HepG2 (cell line): ENCODE results near the gene SERHL2. TPM values are rescaled to one million over a fixed set of nuclear protein-coding genes. Genes with fewer than 3 reads are reported as not detected.

Experiments used
- ATM ChIP-seq: fragments of 450-650 bp; IDR thresholded peaks from 2 replicates; pipeline ENCODE4 v1.7.1; 2017; ENCODE audit warnings: mild to moderate bottlenecking, borderline replicate concordance
- ELF4 ChIP-seq: sonication (generic); formaldehyde crosslinking; IDR thresholded peaks from 2 replicates; pipeline ENCODE4 v1.5.0; 2020; ENCODE audit warnings: missing genetic modification reagents, mild to moderate bottlenecking, moderate library complexity, borderline replicate concordance
- EZH2 ChIP-seq: conservative IDR thresholded peaks from 2 replicates; pipeline ENCODE4 v1.6.1; 2012; ENCODE audit warnings: mild to moderate bottlenecking, low read depth, low read length, moderate library complexity
- FOXP1 ChIP-seq, 2 experiments: fragments of 450-650 bp in 1 of 2; IDR thresholded peaks; 2 replicates each; pipeline ENCODE4 v1.6.1; 2017 to 2018; ENCODE audit warnings: antibody characterized with exemption in 1 of 2
- ISL2 ChIP-seq: sonication (generic); formaldehyde crosslinking; IDR thresholded peaks from 2 replicates; pipeline ENCODE4 v1.5.0; 2020; ENCODE audit warnings: missing genetic modification reagents
- JARID2 ChIP-seq: sonication (generic); formaldehyde crosslinking; IDR thresholded peaks from 2 replicates; pipeline ENCODE4 v1.8.1; 2023; ENCODE audit warnings: missing genetic modification reagents, inconsistent platforms; ENCODE audit not compliant: insufficient replicate concordance
- NCOA2 ChIP-seq: sonication (generic); formaldehyde crosslinking; IDR thresholded peaks from 2 replicates; pipeline ENCODE4 v1.8.0; 2022; ENCODE audit warnings: inconsistent platforms
- SMC3 ChIP-seq: IDR thresholded peaks from 2 replicates; pipeline ENCODE4 v1.6.1; 2011; ENCODE audit warnings: low read length, improper control_type of control experiment
- SNAPC2 ChIP-seq: sonication (generic); formaldehyde crosslinking; IDR thresholded peaks from 2 replicates; pipeline ENCODE4 v1.8.1; 2022; ENCODE audit warnings: mild to moderate bottlenecking, missing genetic modification reagents
- SP2 ChIP-seq: sonication (generic); formaldehyde crosslinking; IDR thresholded peaks from 2 replicates; pipeline ENCODE4 v1.5.1; 2020; ENCODE audit warnings: mild to moderate bottlenecking, missing genetic modification reagents
- SRSF1 ChIP-seq: fragments of 200-400 bp; formaldehyde crosslinking; optimal IDR thresholded peaks from 2 replicates; pipeline ENCODE3; 2017; ENCODE audit warnings: mild to moderate bottlenecking, low read depth, low read length, moderate library complexity
- SRSF4 ChIP-seq: fragments of 200-400 bp; formaldehyde crosslinking; IDR thresholded peaks from one replicate; pipeline ENCODE4 v1.6.1; 2018; ENCODE audit warnings: mild to moderate bottlenecking, low read depth, low read length, moderate library complexity; ENCODE audit not compliant: poor library complexity, severe bottlenecking
- ZFYVE20 ChIP-seq: sonication (generic); formaldehyde crosslinking; IDR thresholded peaks from 2 replicates; pipeline ENCODE4 v1.8.0; 2023; ENCODE audit warnings: low read depth, mild to moderate bottlenecking, moderate library complexity, missing genetic modification reagents, borderline replicate concordance
- ZNF224 ChIP-seq: sonication (generic); formaldehyde crosslinking; IDR thresholded peaks from 2 replicates; pipeline ENCODE4 v1.5.0; 2020; ENCODE audit warnings: mild to moderate bottlenecking, missing genetic modification reagents
- ZNF329 ChIP-seq: sonication (generic); formaldehyde crosslinking; IDR thresholded peaks from 2 replicates; pipeline ENCODE4 v1.9.0; 2021; ENCODE audit warnings: low read depth, mild to moderate bottlenecking, missing genetic modification reagents
- ZNF335 ChIP-seq: sonication (generic); formaldehyde crosslinking; IDR thresholded peaks from 2 replicates; pipeline ENCODE4 v1.4.0; 2020; ENCODE audit warnings: missing genetic modification reagents
- ZNF589 ChIP-seq: sonication (generic); formaldehyde crosslinking; conservative IDR thresholded peaks from 2 replicates; pipeline ENCODE4 v1.8.0; 2022; ENCODE audit warnings: mild to moderate bottlenecking, moderate library complexity, missing genetic modification reagents
- ZNF616 ChIP-seq: sonication (generic); formaldehyde crosslinking; IDR thresholded peaks from 2 replicates; pipeline ENCODE4 v1.5.0; 2020; ENCODE audit warnings: low read depth, mild to moderate bottlenecking, missing genetic modification reagents
- polyA plus RNA-seq, 8 experiments: library from polyadenylated mRNA; depleted of rRNA in 3 of 8; stranded (reverse) in 7 of 8; unstranded in 1 of 8; fragments of >200 nt; fragmentation: Illumina TruSeq in 4 of 8; extraction: Trizol in 4 of 8; gene quantifications; 2 replicates each; pipeline versions ENCODE4 v1.2.1 to v1.2.3, GENCODE V29; 2011 to 2016; ENCODE audit warnings: low read depth in 4 of 8, missing spikeins in 1 of 8, mixed read lengths in 1 of 8; ENCODE audit not compliant: insufficient read depth in 1 of 8
- total RNA-seq, 5 experiments: library from RNA; depleted of rRNA; stranded (reverse); fragments of >200 nt; fragmentation: Illumina TruSeq; extraction: Trizol; gene quantifications; 2 replicates each; pipeline ENCODE4 v1.2.3, GENCODE V29; 2016; ENCODE audit warnings: low read depth in 1 of 5
- TF ChIP-seq, protein P1 (sequence below), 2 experiments: sonication (generic) in 1 of 2; formaldehyde crosslinking in 1 of 2; IDR thresholded peaks; 2 replicates each; pipeline versions ENCODE4 v1.4.0 to v1.6.1; 2018 to 2020; ENCODE audit warnings: missing genetic modification reagents in 2 of 2, borderline replicate concordance in 1 of 2, low read depth in 1 of 2, mild to moderate bottlenecking in 1 of 2, missing biosample characterization in 1 of 2
- TF ChIP-seq, protein P2 (sequence below): sonication (generic); formaldehyde crosslinking; conservative IDR thresholded peaks from 2 replicates; pipeline ENCODE4 v1.4.0; 2020; ENCODE audit warnings: missing genetic modification reagents
- TF ChIP-seq, protein P3 (sequence below): sonication (generic); formaldehyde crosslinking; IDR thresholded peaks from 2 replicates; pipeline ENCODE4 v1.8.0; 2022; ENCODE audit warnings: missing genetic modification reagents, mild to moderate bottlenecking, moderate library complexity, borderline replicate concordance
- TF ChIP-seq, protein P4 (sequence below): sonication (generic); IDR thresholded peaks from 2 replicates; pipeline ENCODE4 v1.6.1; 2016; ENCODE audit warnings: low read depth, borderline replicate concordance
- TF ChIP-seq, protein P5 (sequence below): sonication (generic); formaldehyde crosslinking; IDR thresholded peaks from 2 replicates; pipeline ENCODE4 v1.4.0; 2020; ENCODE audit warnings: low read depth, mild to moderate bottlenecking, missing genetic modification reagents

SERHL2 gene
- total and polyA plus RNA-seq, 2 of the 13 experiments (the other 11 are each of a cell fraction or from before 2014, with no cell fraction given) = 1.0 to 1.8 TPM

DNA sequence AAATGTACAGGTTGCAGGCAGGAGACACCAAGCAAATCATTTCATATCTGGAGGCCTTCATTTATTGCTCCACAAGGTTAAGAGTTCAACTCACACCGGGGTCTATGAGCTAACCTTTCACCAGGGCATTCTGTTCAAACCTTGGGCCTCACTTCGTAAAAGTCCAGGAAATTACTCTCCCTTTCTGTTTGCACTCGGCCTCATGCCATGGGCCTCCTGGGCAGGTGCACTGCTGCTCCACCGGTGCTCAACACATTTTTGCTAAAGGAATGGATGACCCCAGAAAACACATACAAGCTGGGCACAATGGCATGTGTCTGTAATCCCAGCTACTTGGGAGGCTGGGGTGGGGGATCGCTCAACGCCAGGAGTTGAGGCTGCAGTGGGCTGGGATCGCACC is 17.6 kb upstream of the SERHL2 start (continued):
- TF ChIP-seq, protein P1, sequence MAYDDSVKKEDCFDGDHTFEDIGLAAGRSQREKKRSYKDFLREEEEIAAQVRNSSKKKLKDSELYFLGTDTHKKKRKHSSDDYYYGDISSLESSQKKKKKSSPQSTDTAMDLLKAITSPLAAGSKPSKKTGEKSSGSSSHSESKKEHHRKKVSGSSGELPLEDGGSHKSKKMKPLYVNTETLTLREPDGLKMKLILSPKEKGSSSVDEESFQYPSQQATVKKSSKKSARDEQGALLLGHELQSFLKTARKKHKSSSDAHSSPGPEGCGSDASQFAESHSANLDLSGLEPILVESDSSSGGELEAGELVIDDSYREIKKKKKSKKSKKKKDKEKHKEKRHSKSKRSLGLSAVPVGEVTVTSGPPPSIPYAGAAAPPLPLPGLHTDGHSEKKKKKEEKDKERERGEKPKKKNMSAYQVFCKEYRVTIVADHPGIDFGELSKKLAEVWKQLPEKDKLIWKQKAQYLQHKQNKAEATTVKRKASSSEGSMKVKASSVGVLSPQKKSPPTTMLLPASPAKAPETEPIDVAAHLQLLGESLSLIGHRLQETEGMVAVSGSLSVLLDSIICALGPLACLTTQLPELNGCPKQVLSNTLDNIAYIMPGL (CRISPR knock-in tag; IDR thresholded peaks at IDR 0.05; ENCODE audit: borderline replicate concordance in 1 of 2, low read depth in 1 of 2) = 0 out of 4 replicates have a peak, but pooled peaks of 1 of the 2 experiments have one; percentile 36
- no peak for TF ChIP-seq ZNF335 (CRISPR knock-in tag)
- TF ChIP-seq, protein P2, sequence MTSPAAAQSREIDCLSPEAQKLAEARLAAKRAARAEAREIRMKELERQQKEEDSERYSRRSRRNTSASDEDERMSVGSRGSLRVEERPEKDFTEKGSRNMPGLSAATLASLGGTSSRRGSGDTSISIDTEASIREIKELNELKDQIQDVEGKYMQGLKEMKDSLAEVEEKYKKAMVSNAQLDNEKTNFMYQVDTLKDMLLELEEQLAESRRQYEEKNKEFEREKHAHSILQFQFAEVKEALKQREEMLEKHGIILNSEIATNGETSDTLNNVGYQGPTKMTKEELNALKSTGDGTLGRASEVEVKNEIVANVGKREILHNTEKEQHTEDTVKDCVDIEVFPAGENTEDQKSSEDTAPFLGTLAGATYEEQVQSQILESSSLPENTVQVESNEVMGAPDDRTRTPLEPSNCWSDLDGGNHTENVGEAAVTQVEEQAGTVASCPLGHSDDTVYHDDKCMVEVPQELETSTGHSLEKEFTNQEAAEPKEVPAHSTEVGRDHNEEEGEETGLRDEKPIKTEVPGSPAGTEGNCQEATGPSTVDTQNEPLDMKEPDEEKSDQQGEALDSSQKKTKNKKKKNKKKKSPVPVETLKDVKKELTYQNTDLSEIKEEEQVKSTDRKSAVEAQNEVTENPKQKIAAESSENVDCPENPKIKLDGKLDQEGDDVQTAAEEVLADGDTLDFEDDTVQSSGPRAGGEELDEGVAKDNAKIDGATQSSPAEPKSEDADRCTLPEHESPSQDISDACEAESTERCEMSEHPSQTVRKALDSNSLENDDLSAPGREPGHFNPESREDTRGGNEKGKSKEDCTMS = no peak
- no peak for TF ChIP-seq SRSF1
- TF ChIP-seq, protein P3, sequence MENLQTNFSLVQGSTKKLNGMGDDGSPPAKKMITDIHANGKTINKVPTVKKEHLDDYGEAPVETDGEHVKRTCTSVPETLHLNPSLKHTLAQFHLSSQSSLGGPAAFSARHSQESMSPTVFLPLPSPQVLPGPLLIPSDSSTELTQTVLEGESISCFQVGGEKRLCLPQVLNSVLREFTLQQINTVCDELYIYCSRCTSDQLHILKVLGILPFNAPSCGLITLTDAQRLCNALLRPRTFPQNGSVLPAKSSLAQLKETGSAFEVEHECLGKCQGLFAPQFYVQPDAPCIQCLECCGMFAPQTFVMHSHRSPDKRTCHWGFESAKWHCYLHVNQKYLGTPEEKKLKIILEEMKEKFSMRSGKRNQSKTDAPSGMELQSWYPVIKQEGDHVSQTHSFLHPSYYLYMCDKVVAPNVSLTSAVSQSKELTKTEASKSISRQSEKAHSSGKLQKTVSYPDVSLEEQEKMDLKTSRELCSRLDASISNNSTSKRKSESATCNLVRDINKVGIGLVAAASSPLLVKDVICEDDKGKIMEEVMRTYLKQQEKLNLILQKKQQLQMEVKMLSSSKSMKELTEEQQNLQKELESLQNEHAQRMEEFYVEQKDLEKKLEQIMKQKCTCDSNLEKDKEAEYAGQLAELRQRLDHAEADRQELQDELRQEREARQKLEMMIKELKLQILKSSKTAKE (CRISPR knock-in tag) = no peak
- TF ChIP-seq SRSF4 = no peak
- TF ChIP-seq, protein P4, sequence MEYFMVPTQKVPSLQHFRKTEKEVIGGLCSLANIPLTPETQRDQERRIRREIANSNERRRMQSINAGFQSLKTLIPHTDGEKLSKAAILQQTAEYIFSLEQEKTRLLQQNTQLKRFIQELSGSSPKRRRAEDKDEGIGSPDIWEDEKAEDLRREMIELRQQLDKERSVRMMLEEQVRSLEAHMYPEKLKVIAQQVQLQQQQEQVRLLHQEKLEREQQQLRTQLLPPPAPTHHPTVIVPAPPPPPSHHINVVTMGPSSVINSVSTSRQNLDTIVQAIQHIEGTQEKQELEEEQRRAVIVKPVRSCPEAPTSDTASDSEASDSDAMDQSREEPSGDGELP = no peak
- TF ChIP-seq ZNF616 (CRISPR knock-in tag) = no peak
- TF ChIP-seq SP2 (CRISPR knock-in tag) = no peak
- TF ChIP-seq EZH2 = no peak
- TF ChIP-seq ZNF329 (CRISPR knock-in tag) = no peak
- TF ChIP-seq NCOA2 (CRISPR knock-in tag) = peak; percentile 24; the same call in 1 of the 2 replicates
- no peak for TF ChIP-seq ISL2 (CRISPR knock-in tag)
- TF ChIP-seq JARID2 (CRISPR knock-in tag) = no peak
- no peak for TF ChIP-seq ZNF224 (CRISPR knock-in tag)
- no peak for TF ChIP-seq ZFYVE20
- TF ChIP-seq SMC3 = no peak
- TF ChIP-seq ELF4 (CRISPR knock-in tag) = no peak
- TF ChIP-seq FOXP1 (IDR thresholded peaks at IDR 0.05) = no peak
- TF ChIP-seq FOXP1 (CRISPR knock-in tag; IDR thresholded peaks at IDR 0.05) = no peak
- TF ChIP-seq SNAPC2 = no peak
- TF ChIP-seq ATM = no peak
- TF ChIP-seq ZNF589 (CRISPR knock-in tag) = no peak
- TF ChIP-seq, protein P5, sequence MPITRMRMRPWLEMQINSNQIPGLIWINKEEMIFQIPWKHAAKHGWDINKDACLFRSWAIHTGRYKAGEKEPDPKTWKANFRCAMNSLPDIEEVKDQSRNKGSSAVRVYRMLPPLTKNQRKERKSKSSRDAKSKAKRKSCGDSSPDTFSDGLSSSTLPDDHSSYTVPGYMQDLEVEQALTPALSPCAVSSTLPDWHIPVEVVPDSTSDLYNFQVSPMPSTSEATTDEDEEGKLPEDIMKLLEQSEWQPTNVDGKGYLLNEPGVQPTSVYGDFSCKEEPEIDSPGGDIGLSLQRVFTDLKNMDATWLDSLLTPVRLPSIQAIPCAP (CRISPR knock-in tag) = no peak
